GM13977 (cell line): Measurements from ENCODE around the gene EYA2.

Experiments
- DNase-seq: peaks from one replicate; pipeline ENCODE4 v3.0.0; 2012; ENCODE audit warnings: low spot score
- CTCF ChIP-seq: IDR thresholded peaks from 2 replicates; pipeline ENCODE4 v1.5.1; 2012; ENCODE audit warnings: mild to moderate bottlenecking, control low read depth; ENCODE audit not compliant: insufficient read depth; ENCODE audit errors: extremely low read depth, missing control alignments
- in situ Hi-C: fragments of 300-500 bp; cut with MboI; formaldehyde crosslinking; loops from one replicate; pipeline ENCODE4 v1.12.0; 2022; ENCODE audit warnings: low sequenced_read_pairs, low pct_unique_long_range_greater_than_20kb, mixed read lengths, inconsistent platforms; ENCODE audit not compliant: unreplicated experiment

EYA2 gene

GRCh38 chr20:47237715-47238114 is 343.1 kb downstream of the EYA2 start:
- DNase-seq = no peak
- in situ Hi-C loops = no loop called here
- TF ChIP-seq CTCF = no peak
